Right kidney (tissue), 1 donor: ENCODE data around the gene MTPN.

Experiments
- DNase-seq: peaks from one replicate; pipeline ENCODE4 v3.0.0-alpha.2; 2016

Gene MTPN

DNA sequence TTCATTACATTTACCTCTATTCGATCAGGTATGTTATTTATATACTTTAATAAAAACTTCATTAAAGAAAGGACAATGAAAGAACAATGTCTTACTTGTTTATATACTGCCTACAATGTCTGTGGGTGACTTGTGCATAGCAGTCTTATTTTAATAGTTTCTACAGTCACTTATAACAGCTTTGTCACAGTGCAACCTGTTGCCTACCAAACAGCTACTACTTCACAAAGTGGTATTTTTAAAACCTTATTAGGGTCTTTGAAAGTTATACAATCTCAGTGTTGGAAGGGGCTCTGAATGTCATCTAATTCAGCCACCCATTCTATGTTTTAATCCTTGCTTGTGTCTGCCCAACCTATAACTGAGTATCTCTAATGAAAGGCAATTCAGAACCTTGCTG, 19.0 kb downstream of the MTPN start:
- no peak for DNase-seq

DNA sequence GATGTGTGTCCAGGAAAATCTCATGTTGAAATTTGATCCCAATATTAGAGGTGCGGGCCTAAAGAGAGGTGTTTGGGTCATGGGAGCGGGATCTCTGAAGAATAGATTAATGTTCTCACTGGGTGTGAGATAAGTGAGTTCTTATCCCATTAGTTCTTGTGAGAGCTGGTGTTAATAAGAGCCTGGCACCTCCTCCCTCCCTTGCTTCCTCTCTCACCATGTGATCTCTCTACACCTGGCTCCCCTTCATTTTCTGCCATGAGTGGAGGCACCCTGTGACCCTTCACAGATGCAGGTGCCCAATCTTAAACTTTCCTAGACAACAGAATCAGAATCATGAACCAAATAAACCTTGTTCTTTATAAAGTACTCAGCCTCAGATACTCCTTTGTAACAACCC, 19.5 kb downstream of the MTPN start:
- DNase-seq, result no peak

DNA sequence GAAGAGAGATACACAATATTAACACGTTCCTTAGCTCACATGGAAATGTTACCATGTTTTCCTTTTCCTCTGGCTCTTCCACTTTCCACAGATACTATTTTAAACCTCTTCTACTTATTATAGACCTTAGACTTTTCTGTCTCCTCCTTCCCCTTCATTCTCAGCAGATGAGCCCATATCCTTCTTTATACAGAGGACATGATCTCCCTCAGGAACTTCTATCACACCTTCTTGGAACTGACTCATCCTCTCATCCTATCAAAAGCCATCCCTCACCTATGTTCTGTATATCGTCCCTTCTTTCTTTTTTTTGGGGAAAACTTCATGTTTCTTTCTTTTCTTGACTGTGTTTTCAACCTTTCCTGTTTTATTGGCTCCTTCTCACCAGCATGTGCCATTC, 20.8 kb downstream of the MTPN start:
- DNase-seq, result no peak

DNA sequence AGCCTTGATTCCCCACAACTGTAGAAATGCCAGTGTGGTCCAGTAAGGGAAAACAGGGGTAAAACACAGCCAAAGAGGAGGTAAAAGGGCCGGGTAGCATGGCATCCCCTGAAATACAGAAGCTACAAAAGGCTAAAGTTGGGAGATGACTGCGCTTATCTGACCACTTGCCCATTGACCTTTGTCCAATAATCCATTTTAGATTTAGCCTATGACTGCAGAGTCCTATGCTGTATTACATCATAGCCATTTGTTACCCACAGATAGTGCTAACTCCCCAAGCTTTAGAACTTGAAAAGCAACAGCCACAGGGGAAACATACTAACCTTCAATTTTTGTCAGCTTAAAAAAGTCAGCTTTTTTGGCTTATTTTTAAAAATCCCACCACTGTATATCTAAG, 26.2 kb downstream of the MTPN start:
- no peak for DNase-seq

- DNase-seq, result no peak
These were observed 26.7 kb downstream of the MTPN start for GRCh38 chr7:135950429-135950828.

GRCh38 chr7:135946289-135947055, 30.7 kb downstream of the MTPN start:
- DNase-seq, result no peak

DNA sequence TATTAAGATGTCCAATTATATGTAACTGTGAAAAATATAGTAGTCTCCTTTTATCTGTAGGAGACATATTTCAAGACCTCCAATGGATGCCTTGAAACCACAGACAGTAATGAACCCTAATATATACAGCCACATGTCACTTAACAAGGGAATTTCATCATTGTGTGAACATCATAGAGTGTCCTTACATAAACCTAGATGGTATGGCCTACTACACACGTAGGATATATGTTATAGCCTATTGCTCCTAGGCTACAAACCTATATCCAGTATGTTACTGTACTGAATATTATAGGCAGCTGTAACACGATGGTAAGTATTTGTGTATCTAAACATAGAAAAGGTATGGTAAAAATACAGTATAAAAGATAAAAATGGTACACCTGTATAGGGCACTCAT, 32.4 kb downstream of the MTPN start:
- no peak for DNase-seq

- no peak for DNase-seq
These were observed 33.9 kb downstream of the MTPN start for GRCh38 chr7:135943134-135943879.

DNA sequence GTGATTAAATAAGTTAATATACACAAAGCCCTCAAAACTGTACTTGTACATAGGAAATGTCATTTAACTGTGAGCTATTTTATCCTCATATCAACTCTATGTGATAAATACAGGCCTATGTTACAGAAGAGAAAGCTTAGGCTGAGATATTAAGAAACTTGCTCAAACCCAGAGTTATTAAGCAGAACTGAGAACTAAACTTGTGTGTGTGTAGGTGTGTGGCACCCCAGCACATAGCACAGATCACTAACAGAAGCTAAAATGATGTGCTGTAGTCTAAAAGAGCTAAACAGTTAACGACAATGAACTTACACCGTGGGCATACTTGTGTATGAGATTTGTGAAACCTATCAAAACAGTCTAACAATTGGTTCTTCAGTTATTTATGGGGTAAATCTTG, 34.5 kb downstream of the MTPN start:
- DNase-seq, result no peak

DNA sequence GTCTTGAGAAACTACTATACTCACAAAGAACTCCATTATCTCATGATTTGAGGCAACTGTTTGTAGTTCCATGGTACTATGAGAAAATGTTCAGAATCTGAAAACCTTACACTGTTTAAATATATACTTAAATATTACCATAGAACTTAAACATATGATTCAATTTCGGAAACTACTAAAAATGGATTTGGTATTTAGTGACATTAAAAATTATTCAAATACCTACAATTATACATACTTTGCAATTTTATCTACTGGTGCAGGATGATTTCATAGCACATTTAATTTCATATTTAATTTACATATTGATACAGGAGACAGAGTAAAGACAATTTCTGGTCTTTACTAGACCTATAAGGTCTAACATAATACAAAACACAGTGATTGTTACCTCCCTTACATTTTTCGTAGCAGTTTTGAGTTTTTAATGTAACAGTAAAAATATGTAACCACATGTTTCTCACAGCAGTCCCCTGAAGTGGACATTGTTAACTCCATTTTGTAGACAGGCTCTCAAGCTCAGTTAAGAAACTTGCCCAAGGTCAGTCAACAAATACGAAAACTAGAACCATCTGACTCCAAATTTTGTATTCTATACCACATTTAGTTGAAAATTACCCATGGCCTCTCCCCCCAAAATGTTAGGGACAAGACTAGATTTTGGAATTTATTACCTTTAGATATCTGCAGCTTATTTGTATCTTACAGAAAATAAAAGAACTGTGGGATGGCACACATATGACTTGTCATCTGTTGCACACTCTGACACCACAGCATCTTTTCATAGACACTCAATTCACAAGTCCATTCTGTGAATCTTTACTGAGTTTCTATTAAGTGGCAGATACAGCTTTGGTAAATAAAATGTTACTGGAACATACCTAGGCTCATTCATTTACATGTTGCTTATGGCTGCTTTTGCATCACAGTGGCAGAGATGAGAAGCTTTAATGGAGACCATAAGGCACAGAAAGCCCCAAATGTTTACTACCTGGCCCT, 36.8 kb downstream of the MTPN start:
- DNase-seq, result no peak

DNA sequence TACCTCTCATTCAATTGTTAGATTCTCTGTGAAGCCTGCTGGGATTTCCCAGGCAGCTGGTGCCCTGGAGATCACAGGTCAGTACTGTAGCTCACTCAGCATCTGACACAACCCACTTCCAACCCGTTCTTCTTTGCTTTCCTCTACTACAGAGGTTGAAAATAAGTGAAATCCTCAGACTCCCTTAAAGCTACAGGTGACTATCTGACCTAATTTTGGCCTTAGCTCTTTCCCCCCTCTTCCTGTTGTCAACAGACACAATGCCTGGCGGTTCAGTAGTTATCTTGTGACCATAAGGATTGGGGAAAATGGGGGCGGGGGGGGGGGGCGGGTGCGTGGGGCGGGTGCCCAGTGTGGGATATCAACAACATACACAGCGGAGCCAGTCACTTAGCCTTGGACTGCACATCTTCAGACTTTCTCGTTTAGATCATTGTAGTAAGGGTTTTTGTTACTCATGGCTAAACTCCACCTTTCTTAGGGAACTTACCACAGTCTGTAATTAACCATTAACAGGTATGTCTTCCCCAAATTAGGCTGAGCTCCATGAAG, 37.8 kb downstream of the MTPN start:
- DNase-seq, result no peak

- no peak for DNase-seq
These were observed 38.6 kb downstream of the MTPN start for GRCh38 chr7:135938563-135938962.

- no peak for DNase-seq
These were observed 39.1 kb downstream of the MTPN start for GRCh38 chr7:135938086-135938485.

DNA sequence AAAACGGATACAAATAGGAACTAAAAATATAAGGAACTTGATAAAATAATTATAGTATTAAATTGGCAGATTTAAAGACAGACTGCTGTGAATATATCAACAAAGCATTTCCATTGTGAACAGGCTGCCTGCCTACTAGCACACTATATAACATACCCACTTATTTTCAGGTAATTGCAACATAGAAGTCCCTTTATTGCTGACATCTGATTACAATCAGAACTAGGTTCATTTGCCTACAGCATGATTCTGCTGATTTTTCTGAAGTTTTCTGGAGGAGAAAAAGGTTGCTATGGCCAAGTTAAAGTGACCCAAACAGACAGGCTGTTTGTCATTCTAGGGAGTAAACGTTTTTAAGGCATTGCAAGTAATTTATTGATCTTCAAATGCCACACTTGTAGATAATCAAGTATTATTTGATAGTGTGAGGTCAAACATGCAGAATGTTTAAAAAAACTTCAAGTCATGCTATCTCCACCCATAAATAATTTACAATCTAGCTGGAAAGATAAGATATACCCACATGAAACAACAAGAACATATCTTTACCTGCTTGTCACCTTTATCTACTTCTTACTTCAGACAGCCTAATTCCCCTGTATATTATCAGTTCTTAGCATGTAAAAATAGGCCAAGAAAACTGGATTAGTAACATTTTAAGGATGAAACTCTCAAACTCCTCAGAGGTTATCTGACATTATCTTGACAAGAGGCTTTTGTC, 40.5 kb downstream of the MTPN start:
- no peak for DNase-seq

DNA sequence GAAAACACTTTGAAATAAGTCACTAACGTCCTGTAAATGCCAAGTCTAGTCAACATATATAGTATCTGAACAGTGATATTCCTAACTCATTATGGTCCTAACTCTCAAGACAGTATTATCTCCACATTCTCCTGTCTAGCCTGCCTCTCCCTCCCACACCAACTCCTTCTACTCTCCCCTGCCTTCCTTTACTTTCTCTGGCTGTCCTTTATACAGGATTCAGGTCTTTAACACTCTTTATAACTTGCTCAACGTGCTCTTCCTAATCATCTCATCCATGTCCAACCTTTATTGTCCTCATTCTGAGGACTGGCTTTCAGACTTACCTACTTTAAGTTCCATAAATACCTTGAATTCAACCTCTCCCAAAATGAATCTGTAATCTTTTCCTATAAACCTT, 42.5 kb downstream of the MTPN start:
- no peak for DNase-seq

- DNase-seq, result no peak
These were observed 43.5 kb downstream of the MTPN start for GRCh38 chr7:135933509-135934188.

GRCh38 chr7:135932131-135932530, 45.0 kb downstream of the MTPN start:
- no peak for DNase-seq

- DNase-seq, result peak; percentile 6
These were observed 46.3 kb downstream of the MTPN start for GRCh38 chr7:135930565-135931461.

DNA sequence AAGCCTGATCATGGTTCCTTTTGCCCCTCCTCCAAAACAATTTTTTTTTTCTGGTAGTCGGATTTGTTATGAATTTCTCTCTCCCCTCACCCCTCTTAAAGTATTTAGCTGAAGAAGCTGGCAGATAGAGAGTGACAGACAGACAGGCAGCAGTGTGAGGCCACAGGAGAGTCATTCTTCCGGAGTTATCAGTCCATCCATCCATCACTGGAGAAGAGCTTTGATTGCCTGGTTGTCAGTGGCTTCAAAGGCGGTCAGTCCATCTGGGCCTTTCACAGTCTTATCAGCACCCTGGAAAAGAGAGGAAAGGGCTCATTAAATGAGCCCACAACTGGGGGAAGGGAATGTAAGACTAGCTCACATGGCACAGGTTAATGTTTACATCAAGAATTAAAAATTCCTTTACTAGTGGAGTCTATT, 47.4 kb downstream of the MTPN start:
- DNase-seq, result peak; percentile 24

GRCh38 chr7:135929249-135929648, 47.9 kb downstream of the MTPN start:
- DNase-seq, result no peak
